NT2/D1 (cell line): ENCODE measurements around the gene HESX1.

Experiments
- SUZ12 ChIP-seq: IDR thresholded peaks from 2 replicates; pipeline ENCODE4 v1.6.1; 2011; ENCODE audit not compliant: insufficient read length, insufficient read depth; ENCODE audit errors: extremely low read depth
- YY1 ChIP-seq: IDR thresholded peaks from 2 replicates; pipeline ENCODE4 v1.6.1; 2011; ENCODE audit not compliant: insufficient read length, insufficient read depth
- ZNF274 ChIP-seq: IDR thresholded peaks from 2 replicates; pipeline ENCODE4 v1.6.1; 2011; ENCODE audit warnings: mild to moderate bottlenecking, low read depth, low read length

DNA sequence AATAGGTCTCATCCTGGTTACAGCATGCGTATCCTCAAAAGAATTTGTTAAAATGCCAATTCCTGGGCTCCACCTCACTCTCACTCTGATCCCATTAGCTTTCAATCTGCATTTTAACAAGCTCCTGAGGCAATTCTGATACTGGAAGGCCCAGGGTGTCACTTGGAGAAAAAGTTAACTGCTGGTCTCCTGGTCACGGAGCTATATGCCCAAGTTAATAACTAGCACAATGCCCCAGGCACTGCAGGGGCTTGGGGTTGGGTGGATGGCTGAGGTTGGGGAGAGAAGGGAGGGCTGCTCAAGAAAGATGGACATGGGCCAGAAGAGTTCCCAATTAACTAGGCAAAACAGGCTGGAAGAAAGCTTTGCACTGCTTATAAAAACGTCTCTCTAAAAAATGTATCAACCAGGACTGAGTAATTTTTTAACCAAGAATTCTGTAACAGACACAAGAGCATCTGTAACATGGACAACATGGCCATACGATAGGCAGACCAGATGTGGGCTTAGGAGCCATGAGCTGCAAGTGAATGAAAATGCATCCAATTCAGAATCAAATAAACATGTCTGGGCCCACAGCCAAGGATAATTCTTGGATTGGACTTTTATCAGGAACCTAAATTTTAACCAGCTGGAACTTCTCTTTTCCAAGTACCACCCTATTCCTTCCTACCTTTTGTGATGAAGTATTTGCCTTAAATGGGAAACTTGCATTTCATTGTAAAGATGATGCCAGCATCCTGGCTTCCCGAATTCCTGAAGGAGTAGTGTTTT lies 38.8 kb downstream of the HESX1 start:
- TF ChIP-seq ZNF274, result no peak
- no peak for TF ChIP-seq YY1
- no peak for TF ChIP-seq SUZ12
